SK-N-SH (cell line): ENCODE measurements around the gene SYNGR2. TPM values are rescaled to one million over a fixed set of nuclear protein-coding genes. Genes with fewer than 3 reads are reported as not detected.
"Not testable (repeated sequence)": the region's sequence is repeated elsewhere in the genome, so short reads cannot be mapped to it uniquely, and the experiment has no call there.

Experiments used
- CTCF ChIA-PET: fragments of 300-600, 350-600 bp; formaldehyde crosslinking; extraction: SDS; loops from one replicate; lab custom pipeline; 2021; lab: Yijun Ruan, JAX
- POLR2A ChIA-PET: fragments of 350-600 bp; sonication (Branson Sonifier 250); formaldehyde crosslinking; extraction: SDS; loops from one replicate; lab custom pipeline; 2020; ENCODE audit warnings: antibody characterized with exemption, inconsistent platforms; lab: Yijun Ruan, JAX
- DNase-seq: peaks from one replicate; pipeline ENCODE4 v3.0.0; 2012
- H2AFZ ChIP-seq: fragments of 200-600 bp; sonication (generic); 2 replicates; pipeline ENCODE4 v1.8.1; 2016; ENCODE audit warnings: antibody characterized with exemption, mild to moderate bottlenecking, low read depth
- H3F3A ChIP-seq: fragments of 200-600 bp; sonication (generic); replicated peaks from 2 replicates; pipeline ENCODE3; 2016; ENCODE audit warnings: antibody characterized with exemption, mild to moderate bottlenecking; ENCODE audit not compliant: insufficient read depth
- H3K27ac ChIP-seq, 2 experiments: fragments of 200-500 bp in 1 of 2; fragments of 200-600 bp in 1 of 2; sonication (Bioruptor generic) in 1 of 2; sonication (generic), shearing (Covaris generic) in 1 of 2; 2 replicates each; pipeline versions ENCODE4 v1.5.1 to v1.6.1; 2014 to 2016; ENCODE audit warnings: low read depth in 2 of 2, inconsistent platforms in 1 of 2, low read length in 1 of 2, mild to moderate bottlenecking in 1 of 2, mixed read lengths in 1 of 2
- H3K27me3 ChIP-seq: fragments of 200-600 bp; sonication (generic), shearing (Covaris generic); 2 replicates; pipeline ENCODE4 v1.6.1; 2016; ENCODE audit warnings: mixed run types; ENCODE audit not compliant: insufficient read depth
- H3K36me3 ChIP-seq, 2 experiments: fragments of 200-500 bp in 1 of 2; fragments of 200-600 bp in 1 of 2; sonication (Bioruptor generic) in 1 of 2; sonication (generic) in 1 of 2; replicated peaks in 1 of 2; 2 replicates each; pipeline versions ENCODE3 to v1.5.1; 2014 to 2016; ENCODE audit warnings: low read length in 1 of 2, mild to moderate bottlenecking in 1 of 2; ENCODE audit not compliant: insufficient read depth in 2 of 2, control insufficient read depth in 1 of 2
- H3K4me1 ChIP-seq, 2 experiments: fragments of 200-500 bp in 1 of 2; fragments of 200-600 bp in 1 of 2; sonication (Bioruptor generic) in 1 of 2; sonication (generic), shearing (Covaris generic) in 1 of 2; 2 replicates each; pipeline versions ENCODE4 v1.5.1 to v1.6.1; 2014 to 2016; ENCODE audit warnings: low read depth in 1 of 2, low read length in 1 of 2, mixed run types in 1 of 2; ENCODE audit not compliant: insufficient read depth in 2 of 2, control insufficient read depth in 1 of 2
- H3K4me2 ChIP-seq: fragments of 200-600 bp; sonication (generic), shearing (Covaris generic); 2 replicates; pipeline ENCODE4 v1.6.1; 2017; ENCODE audit warnings: mixed run types
- H3K4me3 ChIP-seq, 2 experiments: fragments of 200-500 bp in 1 of 2; fragments of 200-600 bp in 1 of 2; sonication (Bioruptor generic) in 1 of 2; sonication (generic), shearing (Covaris generic) in 1 of 2; 2 replicates each; pipeline versions ENCODE4 v1.5.1 to v1.8.1; 2014 to 2016; ENCODE audit warnings: low read depth in 2 of 2, inconsistent platforms in 1 of 2, low read length in 1 of 2, mild to moderate bottlenecking in 1 of 2, mixed read lengths in 1 of 2, moderate library complexity in 1 of 2
- H3K79me2 ChIP-seq: fragments of 200-600 bp; sonication (generic); 2 replicates; pipeline ENCODE4 v1.8.1; 2017; ENCODE audit warnings: mild to moderate bottlenecking; ENCODE audit not compliant: insufficient read depth
- H3K9ac ChIP-seq: fragments of 200-600 bp; sonication (generic); 2 replicates; pipeline ENCODE4 v1.6.1; 2017; ENCODE audit warnings: mixed run types
- H3K9me2 ChIP-seq: fragments of 200-600 bp; sonication (generic); 2 replicates; pipeline ENCODE4 v1.6.1; 2017; ENCODE audit warnings: mixed run types
- H3K9me3 ChIP-seq: fragments of 200-600 bp; sonication (generic); 2 replicates; pipeline ENCODE4 v1.6.1; 2017; ENCODE audit warnings: mixed run types, mild to moderate bottlenecking, moderate library complexity
- H4K20me1 ChIP-seq: fragments of 200-600 bp; sonication (generic); 2 replicates; pipeline ENCODE4 v1.6.1; 2017; ENCODE audit warnings: mild to moderate bottlenecking, mixed run types; ENCODE audit not compliant: insufficient read depth
- ELF1 ChIP-seq: IDR thresholded peaks from 2 replicates; pipeline ENCODE4 v1.4.0; 2012
- FOXJ3 ChIP-seq: sonication (generic); formaldehyde crosslinking; IDR thresholded peaks from 2 replicates; pipeline ENCODE4 v1.5.1; 2020; ENCODE audit warnings: mild to moderate bottlenecking, missing genetic modification reagents
- JUND ChIP-seq: IDR thresholded peaks from 2 replicates; pipeline ENCODE4 v1.4.0; 2012
- RAD21 ChIP-seq: IDR thresholded peaks from 2 replicates; pipeline ENCODE4 v1.6.1; 2012; ENCODE audit warnings: mild to moderate bottlenecking, low read length
- RCOR1 ChIP-seq: fragments of 150-350 bp; IDR thresholded peaks from 2 replicates; pipeline ENCODE4 v1.6.1; 2017; ENCODE audit warnings: antibody characterized with exemption, low read length
- TAF1 ChIP-seq: IDR thresholded peaks from 2 replicates; pipeline ENCODE4 v1.6.1; 2012; ENCODE audit warnings: low read depth, mild to moderate bottlenecking, low read length, moderate library complexity, borderline replicate concordance
- WGBS: methylation state at CpG from one replicate; pipeline ENCODE4 v1.1.6; 2017; ENCODE audit warnings: low lambda C conversion rate; 5-methylcytosine and 5-hydroxymethylcytosine counted together
- polyA plus RNA-seq, 3 experiments: library from polyadenylated mRNA; depleted of rRNA; stranded (reverse); fragments of >200 nt; gene quantifications; 2 replicates each; pipeline ENCODE4 v1.2.3, GENCODE V29; 2012
- TF ChIP-seq, protein P1 (sequence below): IDR thresholded peaks from 2 replicates; pipeline ENCODE4 v1.4.0; 2012; ENCODE audit warnings: low read depth, borderline replicate concordance

Gene SYNGR2
- polyA plus RNA-seq, 1 of the 3 experiments (the other 2 are of a cell fraction) = 181 TPM

DNA sequence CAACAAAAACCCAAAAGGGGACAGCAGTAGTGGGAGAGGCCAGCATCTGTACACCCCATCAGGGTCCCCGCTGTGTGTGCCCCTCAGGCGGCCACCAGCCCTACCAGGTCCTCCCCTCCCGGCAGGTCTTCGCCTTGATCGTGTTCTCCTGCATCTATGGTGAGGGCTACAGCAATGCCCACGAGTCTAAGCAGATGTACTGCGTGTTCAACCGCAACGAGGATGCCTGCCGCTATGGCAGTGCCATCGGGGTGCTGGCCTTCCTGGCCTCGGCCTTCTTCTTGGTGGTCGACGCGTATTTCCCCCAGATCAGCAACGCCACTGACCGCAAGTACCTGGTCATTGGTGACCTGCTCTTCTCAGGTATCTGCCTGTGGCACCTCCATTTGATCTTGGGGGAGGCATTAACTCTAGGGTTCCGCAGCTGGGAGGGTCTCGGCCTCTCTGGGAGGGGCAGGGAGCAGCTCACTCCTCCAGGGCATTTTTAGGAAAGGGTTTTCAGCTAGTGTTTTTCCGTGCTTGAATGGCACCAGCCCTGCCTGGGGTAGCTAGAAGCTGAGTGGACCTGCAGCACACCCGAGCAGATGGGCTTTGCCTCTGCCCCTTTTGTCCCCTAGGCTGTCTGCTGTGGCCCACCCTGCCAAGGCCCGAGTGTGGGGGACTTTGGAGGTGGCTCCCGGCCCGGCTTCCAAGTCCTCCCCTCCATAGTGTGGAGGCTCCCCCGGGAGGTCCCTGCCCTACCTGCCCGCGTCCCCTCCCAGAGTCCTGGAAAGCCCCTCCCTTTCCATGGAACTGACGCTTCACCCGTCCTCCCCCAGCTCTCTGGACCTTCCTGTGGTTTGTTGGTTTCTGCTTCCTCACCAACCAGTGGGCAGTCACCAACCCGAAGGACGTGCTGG is 2.6 kb downstream of the SYNGR2 start:
- no peak overlapping the region for H3K4me3 ChIP-seq
- peaks cover 13% of the 10 kb centered on the region for H3F3A ChIP-seq
- ChIA-PET CTCF (interaction anchor here (1.8 to 8.3 kb wide), 4 partner anchors 9 to 80 kb away, joined by 7 to 131 read pairs (median 38); partner anchors contain the start of genes AFMID and TK1), POLR2A (no interaction called here)
- no peak overlapping the region for H3K9ac ChIP-seq
- no peaks in the 10 kb centered on the region for H3K79me2 ChIP-seq
- peaks cover 14% of the 10 kb centered on the region; the same call in 1 of the 2 replicates for H4K20me1 ChIP-seq
- H3K9me3 ChIP-seq = no peaks in the 10 kb centered on the region
- H3K4me1 ChIP-seq = peaks cover 8 to 12% of the 10 kb centered on the region in 2 experiments; a peak in 2 of 4 replicates
- no peak overlapping the region for H3K27ac ChIP-seq
- 97% methylated on average over 31 of the region's 31 CpGs for WGBS
- DNase-seq = no peak
- no peaks in the 10 kb centered on the region for H3K27me3 ChIP-seq
- no peak overlapping the region for H2AFZ ChIP-seq
- no peak overlapping the region for H3K4me2 ChIP-seq
- TF ChIP-seq FOXJ3 (CRISPR knock-in tag) (no peak), RCOR1 (no peak), ELF1 (no peak), JUND (no peak), TAF1 (no peak), RAD21 (no peak)
- TF ChIP-seq, protein P1, sequence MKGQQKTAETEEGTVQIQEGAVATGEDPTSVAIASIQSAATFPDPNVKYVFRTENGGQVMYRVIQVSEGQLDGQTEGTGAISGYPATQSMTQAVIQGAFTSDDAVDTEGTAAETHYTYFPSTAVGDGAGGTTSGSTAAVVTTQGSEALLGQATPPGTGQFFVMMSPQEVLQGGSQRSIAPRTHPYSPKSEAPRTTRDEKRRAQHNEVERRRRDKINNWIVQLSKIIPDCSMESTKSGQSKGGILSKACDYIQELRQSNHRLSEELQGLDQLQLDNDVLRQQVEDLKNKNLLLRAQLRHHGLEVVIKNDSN = no peak
- no peaks in the 10 kb centered on the region for H3K9me2 ChIP-seq
- peaks cover 0 to 23% of the 10 kb centered on the region in 2 experiments for H3K36me3 ChIP-seq

DNA sequence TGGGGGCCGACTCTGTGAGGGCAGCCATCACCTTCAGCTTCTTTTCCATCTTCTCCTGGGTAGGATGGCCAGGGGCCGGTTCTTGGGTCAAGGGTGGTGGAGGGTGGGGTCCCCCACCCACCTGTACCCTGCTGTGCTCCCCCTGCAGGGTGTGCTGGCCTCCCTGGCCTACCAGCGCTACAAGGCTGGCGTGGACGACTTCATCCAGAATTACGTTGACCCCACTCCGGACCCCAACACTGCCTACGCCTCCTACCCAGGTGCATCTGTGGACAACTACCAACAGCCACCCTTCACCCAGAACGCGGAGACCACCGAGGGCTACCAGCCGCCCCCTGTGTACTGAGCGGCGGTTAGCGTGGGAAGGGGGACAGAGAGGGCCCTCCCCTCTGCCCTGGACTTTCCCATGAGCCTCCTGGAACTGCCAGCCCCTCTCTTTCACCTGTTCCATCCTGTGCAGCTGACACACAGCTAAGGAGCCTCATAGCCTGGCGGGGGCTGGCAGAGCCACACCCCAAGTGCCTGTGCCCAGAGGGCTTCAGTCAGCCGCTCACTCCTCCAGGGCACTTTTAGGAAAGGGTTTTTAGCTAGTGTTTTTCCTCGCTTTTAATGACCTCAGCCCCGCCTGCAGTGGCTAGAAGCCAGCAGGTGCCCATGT is 3.3 kb downstream of the SYNGR2 start:
- Histone ChIP-seq H3K36me3 (peaks cover 0 to 23% of the 10 kb centered on the region in 2 experiments), H3F3A (peaks cover 13% of the 10 kb centered on the region), H3K4me1 (peaks cover 8 to 17% of the 10 kb centered on the region in 2 experiments; a peak in 2 of 4 replicates), H4K20me1 (peaks cover 14% of the 10 kb centered on the region; the same call in 1 of the 2 replicates)
- H3K27ac ChIP-seq, POLR2A ChIA-PET, H3K27me3 ChIP-seq, H3K9ac ChIP-seq, H3K4me2 ChIP-seq, H3K9me3 ChIP-seq, H3K4me3 ChIP-seq, H3K79me2 ChIP-seq, DNase-seq, H3K9me2 ChIP-seq, H2AFZ ChIP-seq: not testable (repeated sequence)
- CTCF ChIA-PET = interaction anchor here (1.8 to 8.3 kb wide), 3 partner anchors 14 to 79 kb away, joined by 7 to 131 read pairs (median 70); partner anchors contain the start of genes AFMID and TK1
- WGBS = 89% methylated on average over 19 of the region's 19 CpGs
